ENCODE data around the gene CES4A. TPM values are rescaled to one million over a fixed set of nuclear protein-coding genes. Genes with fewer than 3 reads are reported as not detected.
"Not testable (repeated sequence)": the region's sequence is repeated elsewhere in the genome, so short reads cannot be mapped to it uniquely, and the experiment has no call there.

The CES4A gene
- polyA plus RNA-seq, 1 donor, result 2.6 TPM

GRCh38 chr16:66991545-66992077, 3.2 kb downstream of the CES4A start:
- no peak for DNase-seq

- not testable (repeated sequence) for DNase-seq
Observed at GRCh38 chr16:66993558-66993957, 5.2 kb downstream of the CES4A start.

GRCh38 chr16:66996324-66996982, 8.1 kb downstream of the CES4A start:
- DNase-seq, result no peak

- DNase-seq, result no peak
Observed at GRCh38 chr16:66996983-66997358, 8.6 kb downstream of the CES4A start.

- DNase-seq, result peak; percentile 35
Observed at GRCh38 chr16:67000384-67001351, 12.3 kb downstream of the CES4A start.

- DNase-seq, result no peak
Observed at GRCh38 chr16:67001726-67002125, 13.3 kb downstream of the CES4A start.

- no peak for DNase-seq
Observed at GRCh38 chr16:67006930-67007658, 18.7 kb downstream of the CES4A start.

- DNase-seq, result no peak
Observed at GRCh38 chr16:67009158-67009557, 20.8 kb downstream of the CES4A start.

GRCh38 chr16:67011274-67011673, 22.9 kb downstream of the CES4A start:
- no peak for DNase-seq

- peak; percentile 55 for DNase-seq
Observed at GRCh38 chr16:67013233-67013822, 24.9 kb downstream of the CES4A start.

- peak; percentile 79 for DNase-seq
Observed at GRCh38 chr16:67013823-67014633, 25.6 kb downstream of the CES4A start.

- peak; percentile 26 for DNase-seq
Observed at GRCh38 chr16:67014634-67015312, 26.4 kb downstream of the CES4A start.

- DNase-seq, result no peak
Observed at GRCh38 chr16:67015313-67015731, 26.9 kb downstream of the CES4A start.

GRCh38 chr16:67016143-67016542, 27.8 kb downstream of the CES4A start:
- no peak for DNase-seq

- DNase-seq, result no peak
Observed at GRCh38 chr16:67016681-67017420, 28.5 kb downstream of the CES4A start.

GRCh38 chr16:67017421-67017750, 29.0 kb downstream of the CES4A start:
- no peak for DNase-seq

GRCh38 chr16:67017810-67018488, 29.6 kb downstream of the CES4A start:
- DNase-seq, result peak; percentile 55

- no peak for DNase-seq
Observed at GRCh38 chr16:67019171-67019570, 30.8 kb downstream of the CES4A start.

- no peak for DNase-seq
Observed at GRCh38 chr16:67021321-67021720, 32.9 kb downstream of the CES4A start.

Data from hindlimb muscle (tissue), 1 donor.